Liver (tissue), 2 donors: ENCODE results near the gene MFF.

Source experiments
- CTCF ChIP-seq: fragments of 150-350 bp; IDR thresholded peaks from 2 replicates; pipeline ENCODE4 v1.5.1; 2017; ENCODE audit warnings: improper control_type of control experiment, low read depth, low read length; ENCODE audit not compliant: missing input control
- MAX ChIP-seq: IDR thresholded peaks from 2 replicates; pipeline ENCODE4 v1.6.1; 2016; ENCODE audit warnings: antibody characterized with exemption
- REST ChIP-seq: IDR thresholded peaks from 2 replicates; pipeline ENCODE4 v1.6.1; 2016; ENCODE audit warnings: antibody characterized with exemption, mild to moderate bottlenecking
- donor health status: healthy.

- TF ChIP-seq MAX (no peak), REST (no peak), CTCF (no peak)
Observed at GRCh38 chr2:227301523-227301922, 23.5 kb upstream of the MFF start.
